NCI-H2029 treated with DMSO at 0.1 percent for 48 hours (cell line): Measurements from ENCODE around the gene NABP2.
"Not testable (repeated sequence)": the region's sequence is repeated elsewhere in the genome, so short reads cannot be mapped to it uniquely, and the experiment has no call there.

ENCODE experiments used
- DNase-seq: peaks from one replicate; lab custom pipeline; 2025; lab: John Stamatoyannopoulos, UW

Gene NABP2

GRCh38 chr12:56224102-56224701, at the start of gene NABP2:
Gene NABP2 (plus strand): TSS chr12:56224342. CDS start chr12:56224857, 515 bp downstream.
- DNase-seq = peak; percentile 92

- no peak for DNase-seq
Observed at GRCh38 chr12:56178347-56178746, 45.8 kb upstream of the NABP2 start.

GRCh38 chr12:56186957-56187356, 37.2 kb upstream of the NABP2 start:
- no peak for DNase-seq

- no peak for DNase-seq
Observed at GRCh38 chr12:56188131-56188777, 35.9 kb upstream of the NABP2 start.

- DNase-seq = no peak
Observed at GRCh38 chr12:56188778-56189098, 35.4 kb upstream of the NABP2 start.

- peak; percentile 74 for DNase-seq
Observed at GRCh38 chr12:56189099-56189917, 34.8 kb upstream of the NABP2 start, which contains the start of gene SMARCC2. Gene SMARCC2 (minus strand): TSS chr12:56189483. CDS start chr12:56189461, 22 bp downstream.

GRCh38 chr12:56189918-56190694, 34.0 kb upstream of the NABP2 start:
- peak; percentile 60 for DNase-seq

- no peak for DNase-seq
Observed at GRCh38 chr12:56190695-56191155, 33.4 kb upstream of the NABP2 start.

- DNase-seq = no peak
Observed at GRCh38 chr12:56192582-56192981, 31.6 kb upstream of the NABP2 start.

- DNase-seq = peak; percentile 78
Observed at GRCh38 chr12:56193025-56193578, 31.0 kb upstream of the NABP2 start.

- not testable (repeated sequence) for DNase-seq
Observed at GRCh38 chr12:56196818-56197550, 27.2 kb upstream of the NABP2 start.

- DNase-seq = no peak
Observed at GRCh38 chr12:56197921-56198635, 26.1 kb upstream of the NABP2 start.

GRCh38 chr12:56198836-56199235, 25.3 kb upstream of the NABP2 start:
- DNase-seq = no peak

GRCh38 chr12:56202366-56202765, 21.8 kb upstream of the NABP2 start:
- no peak for DNase-seq

- DNase-seq = no peak
Observed at GRCh38 chr12:56202838-56203237, 21.3 kb upstream of the NABP2 start.

- DNase-seq = no peak
Observed at GRCh38 chr12:56204275-56204674, 19.9 kb upstream of the NABP2 start.

- DNase-seq = no peak
Observed at GRCh38 chr12:56205445-56205844, 18.7 kb upstream of the NABP2 start.

- DNase-seq = no peak
Observed at GRCh38 chr12:56206452-56207166, 17.5 kb upstream of the NABP2 start.

- DNase-seq = no peak
Observed at GRCh38 chr12:56208006-56208405, 16.1 kb upstream of the NABP2 start.

- DNase-seq = no peak
Observed at GRCh38 chr12:56212361-56212760, 11.8 kb upstream of the NABP2 start.
